ENCODE results near the gene TBCCD1.

TBCCD1 gene, protein sequence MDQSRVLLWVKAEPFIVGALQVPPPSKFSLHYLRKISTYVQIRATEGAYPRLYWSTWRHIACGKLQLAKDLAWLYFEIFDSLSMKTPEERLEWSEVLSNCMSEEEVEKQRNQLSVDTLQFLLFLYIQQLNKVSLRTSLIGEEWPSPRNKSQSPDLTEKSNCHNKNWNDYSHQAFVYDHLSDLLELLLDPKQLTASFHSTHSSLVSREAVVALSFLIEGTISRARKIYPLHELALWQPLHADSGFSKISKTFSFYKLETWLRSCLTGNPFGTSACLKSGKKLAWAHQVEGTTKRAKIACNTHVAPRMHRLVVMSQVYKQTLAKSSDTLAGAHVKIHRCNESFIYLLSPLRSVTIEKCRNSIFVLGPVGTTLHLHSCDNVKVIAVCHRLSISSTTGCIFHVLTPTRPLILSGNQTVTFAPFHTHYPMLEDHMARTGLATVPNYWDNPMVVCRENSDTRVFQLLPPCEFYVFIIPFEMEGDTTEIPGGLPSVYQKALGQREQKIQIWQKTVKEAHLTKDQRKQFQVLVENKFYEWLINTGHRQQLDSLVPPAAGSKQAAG
- total RNA-seq = 22.4 to 24.3 (median 23.0) reads per million in 3 experiments

DNA sequence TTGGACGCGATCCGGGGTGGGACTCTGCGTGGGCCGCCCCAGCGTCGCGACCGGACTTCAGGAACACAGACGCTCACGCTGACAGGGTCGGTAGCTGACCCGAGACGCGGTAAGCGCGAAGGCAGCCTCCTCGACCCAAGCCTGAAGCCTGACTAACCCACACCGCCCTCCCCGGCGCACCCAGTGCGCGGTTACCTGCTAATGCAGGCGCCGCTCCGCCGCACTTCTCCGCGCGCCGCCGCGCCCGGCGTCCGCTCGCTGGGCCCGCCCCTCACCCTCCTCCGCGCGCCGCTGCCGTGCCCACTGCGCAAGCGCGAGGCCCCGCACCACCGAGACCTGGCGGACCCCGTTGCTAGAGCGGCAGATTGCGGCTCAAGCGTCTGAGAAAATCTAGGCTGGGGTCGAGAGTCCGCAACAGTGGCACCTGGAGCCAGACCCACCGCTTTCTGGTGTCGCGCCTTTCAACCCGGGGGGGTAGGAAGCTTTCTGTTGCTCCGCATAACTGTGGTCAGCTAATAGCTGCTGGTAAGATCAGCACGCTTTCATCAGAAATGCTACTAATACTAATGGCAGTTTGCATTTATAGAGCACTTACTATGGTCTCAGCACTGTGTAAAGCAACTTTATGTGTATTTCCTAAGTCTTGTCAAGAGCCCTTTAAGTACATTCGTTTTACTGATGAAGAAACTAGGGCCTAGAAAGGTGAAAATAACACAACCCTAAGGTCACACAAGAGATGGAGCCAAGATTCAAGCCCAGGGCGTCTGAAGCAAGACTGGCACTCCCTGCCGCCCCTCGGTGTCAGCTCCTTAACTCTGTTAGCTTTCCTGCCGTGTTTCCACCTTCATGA is at the start of gene TBCCD1:
TSS of gene TBCCD1 (minus strand) at position 268 of the 850 bp plus-strand sequence. CDS start 3,010 bp downstream, outside the sequence.
- DNase-seq = peak; percentile 95

DNA sequence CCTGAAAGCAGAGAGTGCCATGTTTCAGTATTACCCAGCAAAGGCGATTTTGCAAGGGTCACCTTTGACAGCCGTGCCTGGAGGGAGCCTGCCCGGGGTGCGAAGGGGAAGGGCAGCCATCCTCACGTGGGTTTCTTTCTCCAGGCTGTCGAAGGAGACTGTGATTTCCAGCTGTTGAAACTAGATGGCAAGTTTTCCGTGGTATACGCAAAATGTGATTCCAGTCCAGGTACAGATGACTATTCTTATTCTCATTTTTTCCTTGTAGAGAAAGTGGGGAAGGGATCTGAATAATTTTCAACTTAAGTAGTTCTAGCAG is 49.1 kb upstream of the TBCCD1 start:
- no peak for DNase-seq

- DNase-seq = peak; percentile 65
Measured at GRCh38 chr3:186614597-186615483, 47.7 kb upstream of the TBCCD1 start.

- no peak for DNase-seq
Measured at GRCh38 chr3:186614266-186614596, 47.1 kb upstream of the TBCCD1 start.

DNA sequence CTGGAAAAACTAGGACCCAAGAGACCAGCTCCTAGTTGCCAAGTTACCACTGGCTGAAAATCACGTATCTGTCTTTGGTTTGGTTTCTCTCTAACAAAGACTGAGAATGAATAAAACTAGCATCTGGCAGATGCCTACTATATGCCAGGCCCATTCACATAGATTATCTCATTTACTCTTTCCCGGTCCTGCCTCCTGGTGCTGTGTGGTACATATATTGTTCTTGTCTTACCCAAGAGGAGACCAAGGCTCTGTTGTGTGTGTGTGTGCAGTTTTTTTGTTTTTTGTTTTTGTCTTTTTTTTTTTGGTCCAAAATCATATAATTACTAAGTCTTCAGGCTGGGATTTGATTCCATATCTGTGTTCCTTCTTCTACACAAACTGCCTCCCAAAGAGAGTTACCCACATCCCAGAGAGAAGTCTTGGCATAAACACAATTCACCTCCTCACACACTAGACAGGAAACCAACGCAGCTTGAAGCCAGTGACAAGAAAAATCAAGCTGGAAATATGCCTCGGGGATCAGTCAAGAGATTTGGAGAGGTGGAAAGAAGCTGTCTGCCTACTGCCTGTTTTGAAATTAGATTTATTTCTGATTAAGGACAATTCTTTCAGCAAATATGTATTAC is 46.6 kb upstream of the TBCCD1 start:
- no peak for DNase-seq

DNA sequence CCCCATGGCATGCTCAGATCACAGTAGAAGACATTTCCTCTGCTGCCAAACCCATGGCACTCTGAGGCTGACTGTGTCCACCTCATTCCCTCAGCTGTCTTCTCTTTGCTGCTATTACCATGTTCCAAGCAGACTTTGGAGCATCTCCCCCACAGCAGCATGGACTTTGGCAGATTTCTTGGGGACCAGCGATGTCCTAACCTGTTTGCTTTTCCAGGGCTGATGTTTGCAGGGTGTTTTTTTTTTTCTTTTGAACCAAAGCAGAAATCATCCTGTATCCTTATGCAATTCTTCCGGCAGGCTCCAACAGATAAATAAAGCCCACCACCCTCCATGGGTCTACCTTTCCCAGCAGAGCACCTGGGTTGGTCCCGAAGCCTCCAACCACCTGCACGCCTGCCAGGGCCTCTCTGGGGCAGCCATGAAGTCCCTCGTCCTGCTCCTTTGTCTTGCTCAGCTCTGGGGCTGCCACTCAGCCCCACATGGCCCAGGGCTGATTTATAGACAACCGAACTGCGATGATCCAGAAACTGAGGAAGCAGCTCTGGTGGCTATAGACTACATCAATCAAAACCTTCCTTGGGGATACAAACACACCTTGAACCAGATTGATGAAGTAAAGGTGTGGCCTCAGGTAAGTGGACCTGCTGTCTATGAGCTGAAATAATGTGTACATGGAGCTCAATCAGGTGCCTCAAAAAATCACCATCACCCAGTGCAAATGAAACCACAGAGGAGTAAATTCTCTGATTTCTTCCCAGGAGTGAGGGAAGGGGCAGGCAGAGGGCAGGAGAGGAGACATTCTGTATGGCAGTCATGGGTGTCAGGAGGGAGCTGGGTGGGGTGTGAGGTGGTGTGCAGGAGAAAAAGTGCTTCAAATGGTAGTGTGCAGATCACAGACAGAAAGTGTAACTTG is 45.8 kb upstream of the TBCCD1 start, which contains the start of gene AHSG:
TSS of gene AHSG (plus strand) at position 340 of the 916 bp plus-strand sequence. CDS start at position 422, 82 bp downstream.
- DNase-seq = no peak

DNA sequence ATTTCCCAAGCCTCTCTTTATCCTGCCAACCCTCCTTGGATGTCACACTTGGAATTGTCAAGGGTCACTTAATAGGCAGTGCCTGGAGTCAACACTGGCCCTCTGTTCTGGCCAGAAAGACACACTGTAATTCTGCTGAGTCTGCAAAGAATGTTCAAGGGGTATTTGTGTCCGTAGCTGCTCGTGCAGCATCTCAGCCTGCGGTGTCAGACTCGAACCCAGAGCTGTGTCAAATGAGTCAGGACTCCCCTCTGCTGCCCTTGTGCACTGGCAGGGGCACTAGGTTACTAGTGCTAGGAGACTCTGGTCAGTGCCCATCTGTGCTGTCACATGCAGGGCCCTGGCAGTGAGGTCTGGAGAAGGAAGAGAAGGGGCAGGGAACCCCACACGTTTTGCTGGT is 44.9 kb upstream of the TBCCD1 start:
- no peak for DNase-seq

GRCh38 chr3:186609247-186609868 is 42.2 kb upstream of the TBCCD1 start:
- DNase-seq = no peak

- DNase-seq = no peak
Measured at GRCh38 chr3:186608624-186609215, 41.6 kb upstream of the TBCCD1 start.

DNA sequence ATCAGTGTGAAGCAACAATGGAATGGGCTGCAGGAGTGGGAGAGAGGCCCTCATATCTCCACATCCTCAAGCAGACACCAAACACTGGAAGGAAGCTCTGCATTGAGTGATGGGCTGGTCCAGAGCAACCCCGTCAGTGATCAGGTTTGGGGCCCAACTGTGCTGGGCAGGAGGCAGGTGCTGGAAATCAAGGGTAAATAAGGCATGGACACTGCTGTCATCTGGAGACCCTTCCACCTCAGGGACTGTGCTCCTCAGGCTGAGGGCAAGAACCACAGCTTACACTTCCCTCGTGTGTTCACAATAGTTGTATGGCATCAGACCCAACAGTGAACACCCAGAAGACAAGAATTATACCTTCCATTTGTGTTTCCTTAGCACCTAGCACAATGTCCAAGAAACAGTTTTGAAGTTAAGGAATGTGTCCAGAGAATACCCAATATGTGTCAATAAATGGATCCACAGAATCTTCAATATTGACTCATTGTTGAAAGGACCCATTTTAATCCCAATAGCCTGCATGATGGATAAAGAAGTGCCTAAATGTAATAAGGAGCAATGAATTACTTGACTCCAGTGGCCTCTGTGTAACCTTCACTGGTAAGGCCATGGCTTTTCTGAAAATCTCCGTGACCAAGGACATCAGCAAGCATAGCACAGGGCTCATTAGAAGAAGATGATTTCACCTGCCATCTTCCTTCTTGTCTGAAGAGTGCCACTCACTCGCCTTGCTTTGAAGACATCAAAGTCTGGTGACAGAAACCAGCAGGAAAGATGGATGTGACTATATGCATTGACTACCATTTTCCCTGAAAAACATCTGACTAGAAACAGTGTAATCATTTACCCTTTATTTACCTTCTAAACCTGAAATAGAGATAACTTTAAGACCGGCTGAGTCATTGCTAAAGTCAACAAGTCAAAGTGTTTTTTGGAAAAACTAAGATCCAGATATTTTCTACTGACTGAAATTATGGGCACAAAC is 38.7 kb upstream of the TBCCD1 start:
- DNase-seq = no peak

DNA sequence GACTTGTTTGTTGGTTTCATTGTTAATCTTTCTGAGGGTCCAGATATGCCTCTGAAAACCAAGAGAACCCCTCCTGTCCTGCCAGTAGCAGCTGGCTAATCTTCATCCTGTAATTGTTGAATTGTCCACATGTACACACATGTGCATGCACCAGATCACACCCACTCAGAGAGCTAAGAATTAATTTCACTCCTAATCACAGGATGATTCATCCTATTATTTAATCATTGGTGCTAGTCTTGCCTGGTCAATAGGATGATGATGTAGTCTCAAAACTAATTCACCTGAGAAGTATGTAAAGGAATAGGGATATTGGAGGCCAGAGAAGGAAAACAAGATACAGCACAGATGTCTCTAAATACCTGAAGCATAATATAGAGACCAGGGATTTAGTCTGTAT is 37.9 kb upstream of the TBCCD1 start:
- DNase-seq = no peak

DNA sequence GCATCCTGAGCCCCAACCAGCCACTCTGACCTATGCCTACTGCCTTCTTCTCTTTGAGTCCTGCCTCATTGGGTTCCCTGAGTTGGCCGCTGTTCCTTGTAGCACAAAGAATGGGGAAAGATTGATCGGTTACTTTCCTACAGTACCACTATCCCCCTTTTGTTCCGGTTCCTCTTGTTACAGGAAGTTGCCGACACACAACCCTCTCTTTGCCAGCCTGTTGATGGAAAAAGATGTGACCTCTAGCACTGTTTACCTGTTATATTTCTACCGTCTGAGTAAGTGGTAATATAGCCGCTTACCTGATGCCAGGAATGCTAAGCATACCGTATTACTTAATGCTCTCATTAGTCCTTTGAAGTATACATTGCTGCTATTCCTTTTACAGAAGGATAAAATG is 36.0 kb upstream of the TBCCD1 start:
- no peak for DNase-seq

DNA sequence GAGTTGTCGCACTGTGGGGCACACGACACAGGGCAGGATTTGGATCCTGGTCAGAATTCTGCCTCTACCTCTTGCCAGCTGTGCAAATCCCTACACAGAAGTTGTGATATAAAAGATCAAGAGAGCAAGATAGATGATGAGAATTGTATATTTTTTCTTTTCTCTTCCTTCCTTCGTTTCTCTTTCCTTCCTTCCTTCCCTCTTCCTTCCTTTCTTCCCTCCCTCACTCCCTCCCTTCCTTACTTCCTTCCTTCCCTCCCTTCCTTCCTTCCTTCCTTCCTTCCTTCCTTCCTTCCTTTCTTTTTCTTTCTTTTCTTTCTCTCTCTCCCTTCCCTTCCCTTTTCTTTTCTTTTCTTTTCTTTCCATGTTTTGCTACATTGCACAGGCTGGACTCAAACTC is 33.8 kb upstream of the TBCCD1 start:
- DNase-seq = no peak

DNA sequence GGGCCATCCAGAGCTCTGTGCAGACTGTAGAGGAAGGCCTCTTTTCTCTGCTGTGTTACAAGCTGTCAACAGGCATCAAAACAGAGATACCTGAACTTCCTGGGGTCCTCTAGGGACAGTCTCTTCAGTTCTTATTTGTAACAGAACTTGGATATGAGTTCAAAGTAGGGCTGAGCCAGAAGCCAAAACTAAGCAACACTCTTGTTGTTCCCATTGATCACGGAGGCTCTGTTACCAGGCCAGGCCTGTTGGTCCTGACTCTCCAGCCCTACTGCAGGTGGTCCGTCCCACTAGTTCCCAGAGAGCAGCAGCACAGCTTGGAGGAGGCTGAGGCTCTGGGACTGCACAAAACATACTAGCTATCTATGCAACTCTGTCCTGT is 32.6 kb upstream of the TBCCD1 start:
- no peak for DNase-seq

GRCh38 chr3:186599142-186599784 is 32.1 kb upstream of the TBCCD1 start:
- DNase-seq = no peak

DNA sequence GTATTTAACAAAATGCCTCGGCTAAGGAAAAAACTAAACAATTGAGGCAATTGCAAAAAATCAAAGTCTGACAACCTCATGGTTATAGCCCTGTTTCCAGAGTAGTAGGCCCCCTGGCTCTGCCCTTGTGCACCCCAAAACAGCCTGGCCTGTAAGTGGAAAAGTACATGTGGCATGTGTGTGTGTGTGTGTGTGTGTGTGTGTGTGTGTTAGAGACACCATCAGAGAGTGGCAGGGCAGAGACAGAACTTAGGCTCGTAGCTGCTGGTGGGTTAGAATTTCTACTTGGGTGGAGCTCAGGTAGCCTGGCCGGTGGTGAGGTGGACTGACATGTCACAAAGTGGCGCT is 31.6 kb upstream of the TBCCD1 start:
- no peak for DNase-seq

DNA sequence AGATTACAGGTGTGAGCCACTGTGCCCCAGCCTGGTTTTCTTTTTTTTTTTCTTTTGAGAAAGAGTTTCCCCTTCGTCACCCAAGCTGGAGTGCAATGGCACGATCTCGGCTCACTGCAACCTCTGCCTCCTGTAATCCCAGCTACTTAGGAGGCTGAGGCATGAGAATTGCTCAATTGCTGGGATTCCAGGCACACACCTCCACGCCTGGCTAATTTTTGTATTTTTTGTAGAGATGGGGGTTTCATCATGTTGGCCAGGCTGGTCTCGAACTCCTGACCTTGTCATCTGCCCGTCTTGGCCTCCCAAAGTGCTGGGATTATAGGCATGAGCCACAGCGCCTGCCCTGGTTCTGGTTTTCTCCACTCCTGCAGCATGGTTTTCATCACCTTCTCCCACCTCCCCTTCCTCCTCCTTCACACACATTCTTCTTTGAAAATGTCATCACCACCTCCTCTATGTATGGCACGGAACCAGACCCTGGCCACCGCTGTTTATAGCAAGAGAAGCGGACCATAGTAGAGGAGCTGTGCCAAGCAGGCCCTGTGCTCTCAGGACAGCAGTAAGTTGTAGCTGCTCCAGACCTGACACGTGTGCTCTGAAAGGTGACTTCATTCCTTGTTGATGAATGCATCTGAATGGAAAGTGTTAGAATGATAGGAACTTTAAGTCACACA is 31.1 kb upstream of the TBCCD1 start:
- no peak for DNase-seq
